Activated CD8-positive, alpha-beta memory T cell treated with anti-CD3 and anti-CD28 coated beads, Interleukin-2, amount 10 ng/mL, durations not matched to agents 7 days and 5 days (primary cell): ENCODE data around the gene MMD. TPM values are rescaled to one million over a fixed set of nuclear protein-coding genes. Genes with fewer than 3 reads are reported as not detected.
"Not testable (repeated sequence)": the region's sequence is repeated elsewhere in the genome, so short reads cannot be mapped to it uniquely, and the experiment has no call there.

Experiments used
- ATAC-seq: fragments of 150-1000 bp; cut with Tn5 transposase; one replicate; pipeline ENCODE4 v1.10.0; 2021; ENCODE audit warnings: moderate library complexity
- CTCF ChIA-PET: fragments of 350-600 bp; sonication (Branson Sonifier 250); formaldehyde crosslinking; loops from one replicate; lab custom pipeline; 2021; ENCODE audit warnings: antibody characterized with exemption; lab: Charles Lee
- DNase-seq: peaks from one replicate; pipeline ENCODE4 v3.0.0-alpha.2; 2020
- H3K27ac Mint-ChIP-seq: one replicate; pipeline ENCODE4 v1.8.0; 2021; ENCODE audit warnings: mild to moderate bottlenecking, mixed read lengths
- H3K27me3 Mint-ChIP-seq: one replicate; pipeline ENCODE4 v1.8.0; 2021; ENCODE audit warnings: mixed read lengths
- H3K36me3 Mint-ChIP-seq: one replicate; pipeline ENCODE4 v1.8.0; 2021; ENCODE audit warnings: mild to moderate bottlenecking, mixed read lengths
- H3K4me1 Mint-ChIP-seq: one replicate; pipeline ENCODE4 v1.8.0; 2021; ENCODE audit warnings: mixed read lengths
- H3K4me3 Mint-ChIP-seq: one replicate; pipeline ENCODE4 v1.8.0; 2021; ENCODE audit warnings: mild to moderate bottlenecking, moderate library complexity, mixed read lengths
- H3K9me3 Mint-ChIP-seq: one replicate; pipeline ENCODE4 v1.8.0; 2022; ENCODE audit warnings: low read depth, mixed read lengths
- total RNA-seq, 2 experiments: library from RNA; stranded (reverse); gene quantifications; one replicate each; pipeline ENCODE4 v1.2.3, GENCODE V29; 2021

Gene MMD
- total RNA-seq, 2 experiments from 2014 or later, result 41.5 to 41.9 TPM

- no peaks in the 10 kb centered on the region for H3K9me3 Mint-ChIP-seq
- DNase-seq (no peak), ATAC-seq (no peak)
- peaks cover 7% of the 10 kb centered on the region for H3K27me3 Mint-ChIP-seq
- peaks cover 28% of the 10 kb centered on the region for H3K4me1 Mint-ChIP-seq
- no peak overlapping the region for H3K27ac Mint-ChIP-seq
- H3K4me3 Mint-ChIP-seq, result no peak overlapping the region
- H3K36me3 Mint-ChIP-seq, result no peaks in the 10 kb centered on the region
- CTCF ChIA-PET, result interaction anchor here (1.1 kb wide), 1 partner anchor 14 kb away, joined by 3 read pairs; no protein-coding TSS in a partner anchor
These were observed 14.9 kb upstream of the MMD start for GRCh38 chr17:55436224-55437158.

GRCh38 chr17:55435408-55435807 is 13.8 kb upstream of the MMD start:
- CTCF ChIA-PET, result no interaction called here
- DNase-seq (no peak), ATAC-seq (no peak)
- no peak overlapping the region for H3K4me3 Mint-ChIP-seq
- H3K27me3 Mint-ChIP-seq, result peaks cover 12% of the 10 kb centered on the region
- H3K36me3 Mint-ChIP-seq, result no peaks in the 10 kb centered on the region
- H3K4me1 Mint-ChIP-seq, result peaks cover 25% of the 10 kb centered on the region
- no peaks in the 10 kb centered on the region for H3K9me3 Mint-ChIP-seq
- no peak overlapping the region for H3K27ac Mint-ChIP-seq

GRCh38 chr17:55434721-55435120 is 13.1 kb upstream of the MMD start:
- peaks cover 11% of the 10 kb centered on the region for H3K27me3 Mint-ChIP-seq
- ATAC-seq (peak; percentile 42), DNase-seq (no peak)
- peaks cover 25% of the 10 kb centered on the region for H3K4me1 Mint-ChIP-seq
- H3K36me3 Mint-ChIP-seq, result no peaks in the 10 kb centered on the region
- H3K27ac Mint-ChIP-seq, result no peak overlapping the region
- CTCF ChIA-PET, result no interaction called here
- no peak overlapping the region for H3K4me3 Mint-ChIP-seq
- no peaks in the 10 kb centered on the region for H3K9me3 Mint-ChIP-seq

GRCh38 chr17:55433629-55434422 is 12.2 kb upstream of the MMD start:
- ATAC-seq, result no peak
- CTCF ChIA-PET, result no interaction called here
- no peak overlapping the region for H3K4me3 Mint-ChIP-seq
- no peak overlapping the region for H3K27ac Mint-ChIP-seq
- H3K27me3 Mint-ChIP-seq, result peaks cover 11% of the 10 kb centered on the region
- no peak for DNase-seq
- no peaks in the 10 kb centered on the region for H3K36me3 Mint-ChIP-seq
- peaks cover 25% of the 10 kb centered on the region for H3K4me1 Mint-ChIP-seq
- H3K9me3 Mint-ChIP-seq, result no peaks in the 10 kb centered on the region

- Mint-ChIP-seq H3K27ac (no peak overlapping the region), H3K27me3 (peaks cover 12% of the 10 kb centered on the region), H3K9me3 (no peaks in the 10 kb centered on the region), H3K4me3 (no peak overlapping the region), H3K4me1 (peaks cover 25% of the 10 kb centered on the region), H3K36me3 (no peaks in the 10 kb centered on the region)
- ATAC-seq (no peak), DNase-seq (no peak)
- CTCF ChIA-PET, result no interaction called here
These were observed 11.5 kb upstream of the MMD start for GRCh38 chr17:55433029-55433628.

GRCh38 chr17:55432358-55433028 is 10.9 kb upstream of the MMD start:
- DNase-seq, result no peak
- Mint-ChIP-seq H3K36me3 (no peaks in the 10 kb centered on the region), H3K4me1 (peaks cover 25% of the 10 kb centered on the region), H3K27me3 (peaks cover 14% of the 10 kb centered on the region), H3K4me3 (no peak overlapping the region), H3K9me3 (no peaks in the 10 kb centered on the region), H3K27ac (no peak overlapping the region)
- CTCF ChIA-PET, result no interaction called here
- ATAC-seq, result no peak

- ATAC-seq, CTCF ChIA-PET, H3K27ac Mint-ChIP-seq, H3K36me3 Mint-ChIP-seq, H3K4me3 Mint-ChIP-seq, H3K9me3 Mint-ChIP-seq, DNase-seq: not testable (repeated sequence)
- Mint-ChIP-seq H3K27me3 (peaks cover 18% of the 10 kb centered on the region), H3K4me1 (peaks cover 24% of the 10 kb centered on the region)
These were observed 10.3 kb upstream of the MMD start for GRCh38 chr17:55431914-55432313.

GRCh38 chr17:55430541-55431288 is 9.1 kb upstream of the MMD start:
- Mint-ChIP-seq H3K4me3 (no peak overlapping the region), H3K27me3 (peaks cover 19% of the 10 kb centered on the region), H3K4me1 (peaks cover 22% of the 10 kb centered on the region), H3K36me3 (no peaks in the 10 kb centered on the region), H3K9me3 (no peaks in the 10 kb centered on the region), H3K27ac (no peak overlapping the region)
- ATAC-seq (no peak), DNase-seq (no peak)
- CTCF ChIA-PET, result no interaction called here

- Mint-ChIP-seq H3K9me3 (no peaks in the 10 kb centered on the region), H3K27me3 (peaks cover 43% of the 10 kb centered on the region), H3K4me1 (peaks cover 12% of the 10 kb centered on the region), H3K27ac (no peak overlapping the region), H3K36me3 (no peaks in the 10 kb centered on the region), H3K4me3 (no peak overlapping the region)
- ATAC-seq (no peak), DNase-seq (no peak)
- CTCF ChIA-PET, result no interaction called here
These were observed 5.9 kb upstream of the MMD start for GRCh38 chr17:55427587-55427882.

GRCh38 chr17:55426851-55427586 is 5.4 kb upstream of the MMD start:
- CTCF ChIA-PET, result interaction anchor here (0.7 kb wide), 1 partner anchor 1168 kb away, joined by 3 read pairs; no protein-coding TSS in a partner anchor
- no peak for ATAC-seq
- Mint-ChIP-seq H3K36me3 (no peaks in the 10 kb centered on the region), H3K4me3 (no peak overlapping the region), H3K27me3 (peaks cover 46% of the 10 kb centered on the region), H3K27ac (no peak overlapping the region), H3K9me3 (no peaks in the 10 kb centered on the region), H3K4me1 (peaks cover 12% of the 10 kb centered on the region)
- DNase-seq, result no peak

- Mint-ChIP-seq H3K36me3 (peaks cover 3% of the 10 kb centered on the region), H3K4me1 (peaks cover 16% of the 10 kb centered on the region), H3K27ac (no peak overlapping the region), H3K4me3 (no peak overlapping the region), H3K27me3 (peaks cover 41% of the 10 kb centered on the region), H3K9me3 (no peaks in the 10 kb centered on the region)
- DNase-seq (no peak), ATAC-seq (no peak)
- CTCF ChIA-PET, result interaction anchor here (0.8 kb wide), 1 partner anchor 419 kb away, joined by 3 read pairs; no protein-coding TSS in a partner anchor
These were observed 3.4 kb upstream of the MMD start for GRCh38 chr17:55424893-55425540.
